Endodermal cell (in vitro differentiated cells): ENCODE results near the gene NKD1. TPM values are rescaled to one million over a fixed set of nuclear protein-coding genes. Genes with fewer than 3 reads are reported as not detected.

Source experiments
- DNase-seq: peaks from one replicate; pipeline ENCODE4 v3.0.0-alpha.2; 2017
- H3K27ac ChIP-seq: 2 replicates; pipeline ENCODE4 v1.5.1; 2013; ENCODE audit warnings: mild to moderate bottlenecking, low read depth, low read length, moderate library complexity
- H3K27me3 ChIP-seq: 2 replicates; pipeline ENCODE4 v1.6.1; 2013; ENCODE audit warnings: mild to moderate bottlenecking, low read length, moderate library complexity; ENCODE audit not compliant: insufficient read depth, control insufficient read depth, poor library complexity, severe bottlenecking
- H3K36me3 ChIP-seq: 2 replicates; pipeline ENCODE4 v1.7.0; 2013; ENCODE audit warnings: mild to moderate bottlenecking, low read length, moderate library complexity; ENCODE audit not compliant: control insufficient read depth, insufficient read depth
- H3K4me1 ChIP-seq: one replicate; pipeline ENCODE4 v1.7.0; 2013; ENCODE audit warnings: low read length; ENCODE audit not compliant: control insufficient read depth, insufficient read depth
- H3K4me3 ChIP-seq: 2 replicates; pipeline ENCODE4 v1.5.1; 2013; ENCODE audit warnings: mild to moderate bottlenecking, low read length, moderate library complexity
- H3K9ac ChIP-seq: 2 replicates; pipeline ENCODE4 v1.6.1; 2013; ENCODE audit warnings: mild to moderate bottlenecking, low read length, moderate library complexity; ENCODE audit not compliant: poor library complexity, severe bottlenecking; ENCODE audit errors: extremely low read depth
- H3K9me3 ChIP-seq: 2 replicates; pipeline ENCODE4 v1.6.1; 2013; ENCODE audit warnings: mild to moderate bottlenecking, low read length, moderate library complexity; ENCODE audit not compliant: control insufficient read depth
- H3K27ac Mint-ChIP-seq: 2 replicates; pipeline ENCODE4 v1.8.0; 2020; ENCODE audit warnings: mixed read lengths
- H3K27me3 Mint-ChIP-seq: 2 replicates; pipeline ENCODE4 v1.8.0; 2021; ENCODE audit warnings: mild to moderate bottlenecking, mixed read lengths; ENCODE audit not compliant: insufficient read depth
- H3K36me3 Mint-ChIP-seq: 2 replicates; pipeline ENCODE4 v1.8.0; 2020; ENCODE audit warnings: low read depth, mixed read lengths
- H3K4me1 Mint-ChIP-seq: 2 replicates; pipeline ENCODE4 v1.8.0; 2020; ENCODE audit warnings: mixed read lengths
- H3K4me3 Mint-ChIP-seq: 2 replicates; pipeline ENCODE4 v1.8.0; 2020; ENCODE audit warnings: mild to moderate bottlenecking, moderate library complexity, mixed read lengths
- H3K9me3 Mint-ChIP-seq: 2 replicates; pipeline ENCODE4 v1.8.0; 2020; ENCODE audit warnings: mild to moderate bottlenecking, mixed read lengths
- CTCF ChIP-seq: fragments of 200-600 bp; sonication (generic); conservative IDR thresholded peaks from 2 replicates; pipeline ENCODE4 v1.5.0; 2021; ENCODE audit warnings: antibody characterized with exemption, mild to moderate bottlenecking
- WGBS, 2 experiments: methylation state at CpG; one replicate each; pipeline versions ENCODE4 v1.1.5 to v1.1.7; 2013; ENCODE audit warnings: missing lambda C conversion rate in 2 of 2, mixed read lengths in 1 of 2; ENCODE audit not compliant: insufficient coverage in 1 of 2, insufficient read length in 1 of 2; 5-methylcytosine and 5-hydroxymethylcytosine counted together
- total RNA-seq, 2 donors: library from RNA; stranded (reverse); fragmentation: NEBNext Ultra II Directional in 1 of 2; extraction: Animal tissue kit (Norgen Biotek cat#: 25700) in 1 of 2; gene quantifications; 2 replicates in 1 of 2; 3 replicates in 1 of 2; pipeline ENCODE4 v1.2.1, GENCODE V29; 2021

The NKD1 gene
- total RNA-seq, 2 donors from 2014 or later, result 7.0 to 9.5 TPM

- no peak overlapping the region for H3K4me3 Mint-ChIP-seq
- no peaks in the 10 kb centered on the region for H3K4me1 ChIP-seq
- H3K9me3 ChIP-seq, result no peaks in the 10 kb centered on the region
- H3K27me3 ChIP-seq, result no peaks in the 10 kb centered on the region
- H3K9me3 Mint-ChIP-seq, result no peaks in the 10 kb centered on the region
- H3K27me3 Mint-ChIP-seq, result peaks cover 1% of the 10 kb centered on the region
- no peak overlapping the region for H3K27ac Mint-ChIP-seq
- no peak overlapping the region for H3K9ac ChIP-seq
- no peaks in the 10 kb centered on the region for H3K36me3 Mint-ChIP-seq
- DNase-seq, result no peak
- peaks cover 11% of the 10 kb centered on the region for H3K4me1 Mint-ChIP-seq
- H3K27ac ChIP-seq, result no peak overlapping the region
- no peak overlapping the region for H3K4me3 ChIP-seq
- H3K36me3 ChIP-seq, result no peaks in the 10 kb centered on the region
- 94 to 97% methylated on average over 14 to 15 of the region's 15 CpGs for WGBS, 2 experiments
- TF ChIP-seq CTCF, result no peak
Measured at GRCh38 chr16:50640919-50641817, 93.0 kb downstream of the NKD1 start.

- TF ChIP-seq CTCF, result no peak
- no peak overlapping the region for H3K27ac ChIP-seq
- no peaks in the 10 kb centered on the region for H3K4me1 ChIP-seq
- DNase-seq, result no peak
- no peaks in the 10 kb centered on the region for H3K9me3 Mint-ChIP-seq
- H3K4me1 Mint-ChIP-seq, result peaks cover 11% of the 10 kb centered on the region
- H3K9ac ChIP-seq, result no peak overlapping the region
- no peaks in the 10 kb centered on the region for H3K36me3 Mint-ChIP-seq
- 93 to 97% methylated on average over 3 to 4 of the region's 4 CpGs for WGBS, 2 experiments
- H3K4me3 Mint-ChIP-seq, result no peak overlapping the region
- H3K27me3 ChIP-seq, result no peaks in the 10 kb centered on the region
- peaks cover 1% of the 10 kb centered on the region for H3K27me3 Mint-ChIP-seq
- no peaks in the 10 kb centered on the region for H3K36me3 ChIP-seq
- H3K4me3 ChIP-seq, result no peak overlapping the region
- H3K9me3 ChIP-seq, result no peaks in the 10 kb centered on the region
- no peak overlapping the region for H3K27ac Mint-ChIP-seq
Measured at GRCh38 chr16:50641818-50642187, 93.6 kb downstream of the NKD1 start.

GRCh38 chr16:50642349-50642748 is 94.2 kb downstream of the NKD1 start:
- H3K27me3 ChIP-seq, result no peaks in the 10 kb centered on the region
- no peaks in the 10 kb centered on the region for H3K36me3 ChIP-seq
- no peaks in the 10 kb centered on the region for H3K4me1 ChIP-seq
- no peak overlapping the region for H3K4me3 ChIP-seq
- H3K4me3 Mint-ChIP-seq, result no peak overlapping the region
- H3K27ac Mint-ChIP-seq, result no peak overlapping the region
- peaks cover 1% of the 10 kb centered on the region for H3K27me3 Mint-ChIP-seq
- 89 to 96% methylated on average over 4 to 5 of the region's 5 CpGs for WGBS, 2 experiments
- TF ChIP-seq CTCF, result no peak
- H3K9me3 Mint-ChIP-seq, result no peaks in the 10 kb centered on the region
- DNase-seq, result no peak
- no peaks in the 10 kb centered on the region for H3K9me3 ChIP-seq
- no peak overlapping the region for H3K9ac ChIP-seq
- no peak overlapping the region for H3K27ac ChIP-seq
- H3K36me3 Mint-ChIP-seq, result no peaks in the 10 kb centered on the region
- H3K4me1 Mint-ChIP-seq, result peaks cover 11% of the 10 kb centered on the region
